Thyroid gland (tissue), 4 donors: Measurements from ENCODE around the gene GATB. TPM values are rescaled to one million over a fixed set of nuclear protein-coding genes. Genes with fewer than 3 reads are reported as not detected.
A peak's percentile ranks its signal among the peaks of the same experiment; 100 is the strongest.

ENCODE experiments used
- DNase-seq, 2 donors: peaks; one replicate each; pipeline ENCODE4 v3.0.0-alpha.2; 2019
- H3K27ac ChIP-seq, 3 donors: fragments of 200-600 bp; sonication (generic); 1 replicate in 2 of 3; 2 replicates in 1 of 3; pipeline ENCODE4 v1.5.1; 2016 to 2019; ENCODE audit warnings: mild to moderate bottlenecking in 1 of 3, moderate library complexity in 1 of 3
- H3K27me3 ChIP-seq: fragments of 200-600 bp; sonication (generic); one replicate; pipeline ENCODE4 v1.5.1; 2019
- H3K36me3 ChIP-seq, 2 donors: fragments of 200-600 bp; sonication (generic); one replicate each; pipeline ENCODE4 v1.5.1; 2016 to 2019
- H3K4me1 ChIP-seq, 2 donors: fragments of 200-600 bp; sonication (generic); one replicate each; pipeline ENCODE4 v1.5.1; 2017 to 2019
- H3K4me3 ChIP-seq, 3 donors: fragments of 200-600 bp; sonication (generic); replicated peaks in 1 of 3; 1 replicate in 2 of 3; 2 replicates in 1 of 3; pipeline ENCODE4 v1.5.1; 2016; ENCODE audit warnings: mild to moderate bottlenecking in 1 of 3
- H3K9me3 ChIP-seq: fragments of 200-600 bp; sonication (generic); one replicate; pipeline ENCODE4 v1.5.1; 2017
- POLR2A ChIP-seq, 2 donors: fragments of 450-650 bp; IDR thresholded peaks; one replicate each; pipeline ENCODE4 v1.6.1; 2017; ENCODE audit warnings: antibody characterized with exemption in 2 of 2, mild to moderate bottlenecking in 2 of 2, moderate library complexity in 1 of 2
- WGBS, 2 donors: methylation state at CpG; one replicate each; pipeline ENCODE4 v1.1.5; 2017; 5-methylcytosine and 5-hydroxymethylcytosine counted together
- intact Hi-C: fragments of 100-400 bp; cut with DNase I; formaldehyde crosslinking; loops from one replicate; pipeline ENCODE4 v1.15.1; 2023
- total RNA-seq, 4 donors: library from RNA; depleted of rRNA; stranded (reverse); fragments of >200 nt; gene quantifications; one replicate each; pipeline ENCODE4 v1.2.3, GENCODE V29; 2016
- TF ChIP-seq, protein P1 (sequence below), 6 experiments: fragments of 200-600 bp in 3 of 6; fragments of 450-650 bp in 3 of 6; sonication (generic) in 3 of 6; IDR thresholded peaks; one replicate each; pipeline ENCODE4 v1.5.1; 2016 to 2019; ENCODE audit warnings: antibody characterized with exemption in 6 of 6, mild to moderate bottlenecking in 2 of 6, inconsistent platforms in 1 of 6, moderate library complexity in 1 of 6

Gene GATB
- total RNA-seq, 4 donors from 2014 or later, result 10.9 to 32.5 (median 22.9) TPM

GRCh38 chr4:151771664-151772063 lies 10.9 kb upstream of the GATB start:
- TF ChIP-seq, protein P1, sequence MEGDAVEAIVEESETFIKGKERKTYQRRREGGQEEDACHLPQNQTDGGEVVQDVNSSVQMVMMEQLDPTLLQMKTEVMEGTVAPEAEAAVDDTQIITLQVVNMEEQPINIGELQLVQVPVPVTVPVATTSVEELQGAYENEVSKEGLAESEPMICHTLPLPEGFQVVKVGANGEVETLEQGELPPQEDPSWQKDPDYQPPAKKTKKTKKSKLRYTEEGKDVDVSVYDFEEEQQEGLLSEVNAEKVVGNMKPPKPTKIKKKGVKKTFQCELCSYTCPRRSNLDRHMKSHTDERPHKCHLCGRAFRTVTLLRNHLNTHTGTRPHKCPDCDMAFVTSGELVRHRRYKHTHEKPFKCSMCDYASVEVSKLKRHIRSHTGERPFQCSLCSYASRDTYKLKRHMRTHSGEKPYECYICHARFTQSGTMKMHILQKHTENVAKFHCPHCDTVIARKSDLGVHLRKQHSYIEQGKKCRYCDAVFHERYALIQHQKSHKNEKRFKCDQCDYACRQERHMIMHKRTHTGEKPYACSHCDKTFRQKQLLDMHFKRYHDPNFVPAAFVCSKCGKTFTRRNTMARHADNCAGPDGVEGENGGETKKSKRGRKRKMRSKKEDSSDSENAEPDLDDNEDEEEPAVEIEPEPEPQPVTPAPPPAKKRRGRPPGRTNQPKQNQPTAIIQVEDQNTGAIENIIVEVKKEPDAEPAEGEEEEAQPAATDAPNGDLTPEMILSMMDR (IDR thresholded peaks at IDR 0.05), result no peak
- no peak for TF ChIP-seq POLR2A (IDR thresholded peaks at IDR 0.05)
- no peak overlapping the region for H3K4me3 ChIP-seq
- DNase-seq, result no peak
- intact Hi-C loops, result no loop called here
- no peaks in the 10 kb centered on the region for H3K4me1 ChIP-seq
- WGBS, 2 donors, result 46 to 64% methylated on average over 5 of the region's 5 CpGs
- H3K27ac ChIP-seq, result no peak overlapping the region
- no peaks in the 10 kb centered on the region for H3K27me3 ChIP-seq
- H3K9me3 ChIP-seq, result no peaks in the 10 kb centered on the region
- no peaks in the 10 kb centered on the region for H3K36me3 ChIP-seq

DNA sequence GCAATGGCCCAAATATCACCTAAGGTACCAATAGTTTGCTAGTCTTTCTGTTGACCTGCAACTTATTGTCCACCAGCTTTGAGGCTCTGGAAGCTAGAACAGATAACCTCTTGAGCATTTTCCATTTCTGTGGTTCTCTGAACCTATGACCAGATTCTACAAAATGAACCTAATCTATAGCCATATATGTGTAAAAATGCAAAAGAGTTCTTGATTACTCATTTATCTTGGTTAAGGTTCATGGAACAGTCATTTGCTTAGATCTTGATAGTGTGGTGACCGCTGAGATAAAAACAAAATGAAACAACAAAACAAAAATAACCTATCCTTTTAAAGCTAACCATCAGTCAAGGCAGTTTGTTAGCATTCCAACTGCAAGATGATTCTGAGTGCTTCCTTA lies 9.3 kb upstream of the GATB start:
- intact Hi-C loops, result no loop called here
- no peak for DNase-seq
- H3K9me3 ChIP-seq, result no peaks in the 10 kb centered on the region
- H3K4me1 ChIP-seq, result no peaks in the 10 kb centered on the region
- H3K27ac ChIP-seq, result no peak overlapping the region
- no peak overlapping the region for H3K4me3 ChIP-seq
- WGBS, 2 donors, result 80 to 84% methylated on average over 1 of the region's 1 CpG
- H3K27me3 ChIP-seq, result no peaks in the 10 kb centered on the region
- TF ChIP-seq, protein P1 (IDR thresholded peaks at IDR 0.05), result no peak
- no peak for TF ChIP-seq POLR2A (IDR thresholded peaks at IDR 0.05)
- no peaks in the 10 kb centered on the region for H3K36me3 ChIP-seq

- Histone ChIP-seq H3K4me1 (no peaks in the 10 kb centered on the region), H3K27me3 (no peaks in the 10 kb centered on the region), H3K27ac (no peak overlapping the region), H3K9me3 (no peaks in the 10 kb centered on the region), H3K4me3 (no peak overlapping the region), H3K36me3 (no peaks in the 10 kb centered on the region)
- TF ChIP-seq, protein P1 (IDR thresholded peaks at IDR 0.05), result no peak
- no peak for TF ChIP-seq POLR2A (IDR thresholded peaks at IDR 0.05)
- DNase-seq, result no peak
- intact Hi-C loops, result no loop called here
- WGBS, 2 donors, result 77 to 85% methylated on average over 2 of the region's 2 CpGs
Observed at GRCh38 chr4:151768835-151769234, 8.0 kb upstream of the GATB start.

DNA sequence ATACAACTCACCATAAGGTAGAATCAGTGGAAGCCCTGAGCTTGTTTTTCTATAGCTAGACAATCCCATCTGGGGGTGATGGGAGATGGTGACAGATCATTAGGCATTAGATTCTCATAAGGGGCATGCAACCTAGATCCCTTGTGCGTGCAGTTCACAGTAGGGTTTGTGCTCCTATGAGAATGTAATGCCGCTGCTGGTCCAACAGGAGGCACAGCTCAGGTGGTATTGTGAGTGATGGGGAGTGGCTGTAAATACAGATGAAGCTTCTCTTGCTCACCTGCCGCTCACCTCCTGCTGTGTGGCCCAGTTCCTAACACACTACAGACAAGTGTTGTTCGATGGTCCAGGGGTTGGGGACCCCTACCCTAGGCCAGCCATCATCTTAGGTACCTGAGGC lies 5.9 kb upstream of the GATB start:
- 76 to 79% methylated on average over 4 of the region's 4 CpGs for WGBS, 2 donors
- intact Hi-C loops, result no loop called here

GRCh38 chr4:151760002-151760401 lies 805 bp downstream of the GATB start:
- WGBS, 2 donors, result 30 to 31% methylated on average over 3 of the region's 3 CpGs
- Histone ChIP-seq H3K9me3 (no peaks in the 10 kb centered on the region), H3K27ac (no peak overlapping the region), H3K4me3 (peak overlapping the region in 2 of 3 donors; percentile 50 to 65), H3K4me1 (peaks cover 4 to 5% of the 10 kb centered on the region in 2 donors), H3K27me3 (no peaks in the 10 kb centered on the region), H3K36me3 (no peaks in the 10 kb centered on the region)
- DNase-seq, result no peak
- TF ChIP-seq POLR2A (IDR thresholded peaks at IDR 0.05), result no peak
- TF ChIP-seq, protein P1 (IDR thresholded peaks at IDR 0.05), result no peak
- intact Hi-C loops, result no loop called here

More for the DNA sequence above, 5.9 kb upstream of the GATB start:
- no peaks in the 10 kb centered on the region for H3K36me3 ChIP-seq
- no peaks in the 10 kb centered on the region for H3K27me3 ChIP-seq
- DNase-seq, result no peak
- TF ChIP-seq, protein P1 (IDR thresholded peaks at IDR 0.05), result no peak
- no peak for TF ChIP-seq POLR2A (IDR thresholded peaks at IDR 0.05)
- H3K4me3 ChIP-seq, result no peak overlapping the region
- H3K9me3 ChIP-seq, result no peaks in the 10 kb centered on the region
- no peaks in the 10 kb centered on the region for H3K4me1 ChIP-seq
- H3K27ac ChIP-seq, result no peak overlapping the region
